Measurements from ENCODE around the gene SPOCK1.

DNA sequence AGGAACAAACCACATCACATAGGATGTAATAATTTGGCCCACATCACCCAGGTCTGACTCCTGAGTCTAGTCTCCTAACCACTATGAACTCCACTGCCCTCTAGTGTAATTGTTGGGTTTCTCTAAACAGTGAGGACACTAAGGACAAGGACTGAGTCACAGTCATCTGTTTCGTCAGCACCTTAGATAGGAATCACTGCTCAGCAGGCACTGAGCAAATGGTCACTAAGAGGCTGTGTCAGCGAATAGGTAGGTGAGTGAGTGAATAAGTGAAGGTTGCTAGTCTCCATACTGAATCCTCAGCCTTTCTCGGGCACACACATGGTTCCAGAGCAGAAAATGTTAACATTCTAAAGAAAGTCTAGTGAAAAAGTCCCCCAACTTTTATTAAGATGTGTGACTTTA, 278.6 kb downstream of the SPOCK1 start:
- TF ChIP-seq CTCF (IDR thresholded peaks at IDR 0.05; ENCODE audit: extremely low read depth in 1 of 2, insufficient read depth in 1 of 2, low read depth in 1 of 2, low read length in 2 of 2) (peak; percentile 61 to 62), EZH2 (IDR thresholded peaks at IDR 0.05; ENCODE audit: borderline replicate concordance, low read depth, low read length, severe bottlenecking) (no peak), POLR2A (IDR thresholded peaks at IDR 0.05; ENCODE audit: low read depth, low read length) (no peak), POLR2AphosphoS5 (IDR thresholded peaks at IDR 0.05; ENCODE audit: insufficient read depth, low read depth, low read length) (no peak), MAX (IDR thresholded peaks at IDR 0.05; ENCODE audit: insufficient read depth, insufficient read length) (no peak), JUN (IDR thresholded peaks at IDR 0.05; ENCODE audit: borderline replicate concordance, insufficient read depth, insufficient read length, low read depth) (no peak), MYC (IDR thresholded peaks at IDR 0.05; ENCODE audit: low read depth, low read length) (no peak), GATA2 (IDR thresholded peaks at IDR 0.05; ENCODE audit: insufficient read depth, insufficient read length, low read depth, low read length) (peak; percentile 70)

Data from endothelial cell of umbilical vein (primary cell).